Keratinocyte (primary cell): Measurements from ENCODE around the gene FREM2. TPM values are rescaled to one million over a fixed set of nuclear protein-coding genes. Genes with fewer than 3 reads are reported as not detected.

ENCODE experiments used
- DNase-seq: peaks from one replicate; pipeline ENCODE4 v3.0.0-alpha.2; 2011; ENCODE audit warnings: low read depth, missing footprints, low spot score
- FAIRE-seq: peaks from 2 replicates; lab custom pipeline; 2011; peaks lifted over from hg19 to GRCh38; lab: Jason Lieb, UNC
- H2AFZ ChIP-seq: 2 replicates; pipeline ENCODE4 v1.6.0; 2012; ENCODE audit warnings: low read length, control low read depth, inconsistent platforms; ENCODE audit not compliant: control insufficient read depth
- H3K27ac ChIP-seq: 2 replicates; pipeline ENCODE4 v1.5.1; 2011; ENCODE audit warnings: low read length; ENCODE audit not compliant: control insufficient read depth, insufficient read depth
- H3K27me3 ChIP-seq: 3 replicates; pipeline ENCODE4 v1.6.0; 2011; ENCODE audit warnings: low read length; ENCODE audit not compliant: control insufficient read depth, insufficient read depth; ENCODE audit errors: extremely low read depth
- H3K36me3 ChIP-seq, 2 experiments: 2 replicates in 1 of 2; 3 replicates in 1 of 2; pipeline ENCODE4 v1.5.1; 2011; ENCODE audit warnings: low read length in 2 of 2, mild to moderate bottlenecking in 1 of 2; ENCODE audit not compliant: control insufficient read depth in 2 of 2, insufficient read depth in 2 of 2; ENCODE audit errors: extremely low read depth in 1 of 2
- H3K4me1 ChIP-seq: 3 replicates; pipeline ENCODE4 v1.5.1; 2011; ENCODE audit warnings: low read length; ENCODE audit not compliant: control insufficient read depth, insufficient read depth; ENCODE audit errors: extremely low read depth
- H3K4me2 ChIP-seq: 3 replicates; pipeline ENCODE4 v1.6.0; 2011; ENCODE audit warnings: low read depth, low read length; ENCODE audit not compliant: control insufficient read depth, insufficient read depth; ENCODE audit errors: extremely low read depth
- H3K4me3 ChIP-seq, 3 experiments: fragments of 200-600 bp in 1 of 3; sonication (generic) in 1 of 3; 2 replicates in 2 of 3; 3 replicates in 1 of 3; pipeline ENCODE4 v1.5.1; 2011 to 2016; ENCODE audit warnings: low read length in 3 of 3, mild to moderate bottlenecking in 3 of 3, control low read depth in 2 of 3, inconsistent platforms in 1 of 3, low read depth in 1 of 3, mixed read lengths in 1 of 3, mixed run types in 1 of 3, moderate library complexity in 1 of 3; ENCODE audit not compliant: control insufficient read depth in 2 of 3, insufficient read depth in 2 of 3; ENCODE audit errors: extremely low read depth in 1 of 3
- H3K79me2 ChIP-seq: 2 replicates; pipeline ENCODE4 v1.6.0; 2012; ENCODE audit warnings: low read length; ENCODE audit not compliant: control insufficient read depth, insufficient read depth
- H3K9ac ChIP-seq: 3 replicates; pipeline ENCODE4 v1.6.0; 2011; ENCODE audit warnings: low read length; ENCODE audit not compliant: control insufficient read depth, insufficient read depth; ENCODE audit errors: extremely low read depth
- H3K9me1 ChIP-seq: 3 replicates; pipeline ENCODE4 v1.6.0; 2011; ENCODE audit warnings: low read length; ENCODE audit not compliant: control insufficient read depth, insufficient read depth; ENCODE audit errors: extremely low read depth
- H3K9me3 ChIP-seq: 2 replicates; pipeline ENCODE4 v1.5.1; 2012; ENCODE audit warnings: low read depth, low read length; ENCODE audit not compliant: control insufficient read depth
- H4K20me1 ChIP-seq: 3 replicates; pipeline ENCODE4 v1.6.0; 2011; ENCODE audit warnings: low read length; ENCODE audit not compliant: control insufficient read depth, insufficient read depth; ENCODE audit errors: extremely low read depth
- EZH2 ChIP-seq: IDR thresholded peaks from one replicate; pipeline ENCODE4 v1.6.1; 2012; ENCODE audit warnings: inconsistent platforms, mild to moderate bottlenecking, low read length, moderate library complexity
- dilution Hi-C: fragments of 300-500 bp; cut with MboI; formaldehyde crosslinking; loops from one replicate; pipeline ENCODE4 v1.7.0; 2020; ENCODE audit warnings: low sequenced_read_pairs; ENCODE audit not compliant: extremely low pct_ligation_motif_present
- polyA plus RNA-seq, 5 experiments: library from polyadenylated mRNA; depleted of rRNA in 3 of 5; stranded (reverse) in 3 of 5; stranded (forward) in 1 of 5; unstranded in 1 of 5; fragments of >200 nt; gene quantifications; 1 replicate in 1 of 5; 2 replicates in 3 of 5; 3 replicates in 1 of 5; pipeline versions ENCODE4 v1.2.1 to v1.2.3, GENCODE V29; 2011 to 2012; ENCODE audit warnings: missing spikeins in 2 of 5, low read depth in 1 of 5, low replicate concordance in 1 of 5
- TF ChIP-seq, protein P1 (sequence below), 3 experiments: IDR thresholded peaks in 1 of 3; conservative IDR thresholded peaks in 1 of 3; optimal IDR thresholded peaks in 1 of 3; 2 replicates in 2 of 3; 3 replicates in 1 of 3; pipeline versions ENCODE3 to v1.5.1; 2011; ENCODE audit warnings: low read length in 3 of 3, mild to moderate bottlenecking in 3 of 3, moderate library complexity in 2 of 3, control low read depth in 1 of 3, inconsistent platforms in 1 of 3; ENCODE audit not compliant: insufficient read depth in 2 of 3; ENCODE audit errors: extremely low read depth in 1 of 3

FREM2 gene
- polyA plus RNA-seq, 1 donor (not counting 4 experiments of a cell fraction or from before 2014, with no cell fraction given) = 0.01 TPM

DNA sequence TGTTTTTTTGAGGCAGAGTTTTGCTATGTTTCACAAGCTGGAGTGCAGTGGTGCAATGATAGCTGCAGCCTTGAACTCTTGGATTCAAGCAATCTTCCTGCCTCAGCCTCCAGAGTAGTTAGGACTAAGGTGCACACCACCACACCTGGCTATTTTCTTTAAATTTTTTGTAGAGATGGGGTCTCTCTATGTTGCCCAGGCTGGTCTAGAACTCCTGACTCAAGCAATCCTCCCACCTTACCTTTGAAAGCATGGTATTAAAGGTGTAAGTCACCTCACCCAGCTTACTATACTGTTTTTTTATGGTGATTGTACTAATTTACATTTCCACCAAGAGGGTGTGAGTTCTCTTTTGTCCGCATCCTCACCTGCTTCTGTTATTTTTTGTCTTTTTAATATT is 110.0 kb downstream of the FREM2 start:
- Histone ChIP-seq H3K9me3 (no peaks in the 10 kb centered on the region), H3K9ac (no peak overlapping the region), H3K4me1 (no peaks in the 10 kb centered on the region), H3K27ac (no peak overlapping the region), H3K9me1 (no peaks in the 10 kb centered on the region), H3K4me3 (no peak overlapping the region), H4K20me1 (no peaks in the 10 kb centered on the region), H2AFZ (no peak overlapping the region), H3K27me3 (no peaks in the 10 kb centered on the region), H3K79me2 (no peaks in the 10 kb centered on the region), H3K36me3 (no peaks in the 10 kb centered on the region), H3K4me2 (no peak overlapping the region)
- dilution Hi-C loops = no loop called here
- DNase-seq (no peak), FAIRE-seq (no peak)
- TF ChIP-seq, protein P1, sequence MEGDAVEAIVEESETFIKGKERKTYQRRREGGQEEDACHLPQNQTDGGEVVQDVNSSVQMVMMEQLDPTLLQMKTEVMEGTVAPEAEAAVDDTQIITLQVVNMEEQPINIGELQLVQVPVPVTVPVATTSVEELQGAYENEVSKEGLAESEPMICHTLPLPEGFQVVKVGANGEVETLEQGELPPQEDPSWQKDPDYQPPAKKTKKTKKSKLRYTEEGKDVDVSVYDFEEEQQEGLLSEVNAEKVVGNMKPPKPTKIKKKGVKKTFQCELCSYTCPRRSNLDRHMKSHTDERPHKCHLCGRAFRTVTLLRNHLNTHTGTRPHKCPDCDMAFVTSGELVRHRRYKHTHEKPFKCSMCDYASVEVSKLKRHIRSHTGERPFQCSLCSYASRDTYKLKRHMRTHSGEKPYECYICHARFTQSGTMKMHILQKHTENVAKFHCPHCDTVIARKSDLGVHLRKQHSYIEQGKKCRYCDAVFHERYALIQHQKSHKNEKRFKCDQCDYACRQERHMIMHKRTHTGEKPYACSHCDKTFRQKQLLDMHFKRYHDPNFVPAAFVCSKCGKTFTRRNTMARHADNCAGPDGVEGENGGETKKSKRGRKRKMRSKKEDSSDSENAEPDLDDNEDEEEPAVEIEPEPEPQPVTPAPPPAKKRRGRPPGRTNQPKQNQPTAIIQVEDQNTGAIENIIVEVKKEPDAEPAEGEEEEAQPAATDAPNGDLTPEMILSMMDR (optimal IDR thresholded peaks at IDR 0.05 in 1 of 3, IDR thresholded peaks at IDR 0.05 in 1 of 3, conservative IDR thresholded peaks at IDR 0.05 in 1 of 3; ENCODE audit: extremely low read depth in 1 of 3, insufficient read depth in 2 of 3, low read length in 3 of 3) = no peak
- TF ChIP-seq EZH2 = no peak

DNA sequence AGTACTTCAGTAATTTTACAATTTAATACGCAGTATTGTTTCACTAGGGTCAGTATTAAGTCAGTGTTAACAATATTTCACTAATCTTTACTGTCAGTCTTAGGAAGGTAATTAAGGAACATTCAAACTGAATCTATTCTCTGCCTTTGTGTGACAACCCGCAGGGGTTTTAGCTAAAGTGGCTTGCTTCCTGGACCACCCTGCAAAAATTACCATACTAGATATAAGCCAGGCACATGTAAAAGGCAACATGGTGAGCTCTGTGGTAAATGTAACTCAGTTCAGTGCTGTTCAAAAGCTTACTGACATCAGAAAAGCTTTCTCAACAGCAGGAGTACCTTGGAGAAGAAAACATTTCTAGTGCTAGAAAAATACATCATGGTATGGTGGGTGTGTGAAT is 116.7 kb downstream of the FREM2 start:
- no peak for TF ChIP-seq EZH2
- TF ChIP-seq, protein P1 (optimal IDR thresholded peaks at IDR 0.05 in 1 of 3, IDR thresholded peaks at IDR 0.05 in 1 of 3, conservative IDR thresholded peaks at IDR 0.05 in 1 of 3; ENCODE audit: extremely low read depth in 1 of 3, insufficient read depth in 2 of 3, low read length in 3 of 3) = no peak
- Histone ChIP-seq H3K79me2 (no peaks in the 10 kb centered on the region), H3K27ac (no peak overlapping the region), H3K36me3 (no peaks in the 10 kb centered on the region), H3K4me2 (no peak overlapping the region), H3K4me3 (no peak overlapping the region), H2AFZ (no peak overlapping the region), H3K9me1 (no peaks in the 10 kb centered on the region), H3K27me3 (no peaks in the 10 kb centered on the region), H3K9me3 (no peaks in the 10 kb centered on the region), H3K9ac (no peak overlapping the region), H3K4me1 (peaks cover 10% of the 10 kb centered on the region), H4K20me1 (no peaks in the 10 kb centered on the region)
- DNase-seq (no peak), FAIRE-seq (no peak)
- dilution Hi-C loops = no loop called here
